GM21529 (cell line): ENCODE data around the gene CANT1.
"Not testable (repeated sequence)": the region's sequence is repeated elsewhere in the genome, so short reads cannot be mapped to it uniquely, and the experiment has no call there.

Source experiments
- ATAC-seq: cut with Tn5 transposase; IDR thresholded peaks from one replicate; pipeline ENCODE4 v1.9.1; 2021; ENCODE audit not compliant: unreplicated experiment

Gene CANT1

GRCh38 chr17:79028496-79029326, 19.1 kb upstream of the CANT1 start:
- no peak for ATAC-seq

GRCh38 chr17:79027925-79028491, 18.4 kb upstream of the CANT1 start:
- no peak for ATAC-seq

- no peak for ATAC-seq
Observed at GRCh38 chr17:79027274-79027924, 17.8 kb upstream of the CANT1 start.

- ATAC-seq: no peak
Observed at GRCh38 chr17:79026376-79027273, 17.1 kb upstream of the CANT1 start.

GRCh38 chr17:79024901-79025737, 15.6 kb upstream of the CANT1 start:
- ATAC-seq: no peak

- ATAC-seq: no peak
Observed at GRCh38 chr17:79023886-79024771, 14.6 kb upstream of the CANT1 start, which contains the start of gene C1QTNF1. Gene C1QTNF1, plus strand, starts transcription at chr17:79024169. Its CDS starts 19,800 bp downstream, at chr17:79043969.

GRCh38 chr17:79023180-79023705, 13.7 kb upstream of the CANT1 start:
- ATAC-seq: no peak

- no peak for ATAC-seq
Observed at GRCh38 chr17:79022507-79022991, 13.0 kb upstream of the CANT1 start.

- ATAC-seq: not testable (repeated sequence)
Observed at GRCh38 chr17:79021929-79022328, 12.4 kb upstream of the CANT1 start.

GRCh38 chr17:79020631-79021301, 11.2 kb upstream of the CANT1 start:
- ATAC-seq: no peak

- no peak for ATAC-seq
Observed at GRCh38 chr17:79019632-79020584, 10.3 kb upstream of the CANT1 start.

GRCh38 chr17:79019261-79019631, 9.7 kb upstream of the CANT1 start:
- ATAC-seq: no peak

- no peak for ATAC-seq
Observed at GRCh38 chr17:79018370-79018695, 8.8 kb upstream of the CANT1 start.

GRCh38 chr17:79017546-79018369, 8.2 kb upstream of the CANT1 start:
- ATAC-seq: no peak

GRCh38 chr17:79014158-79014758, 4.7 kb upstream of the CANT1 start:
- ATAC-seq: no peak

- no peak for ATAC-seq
Observed at GRCh38 chr17:79012563-79013134, 3.1 kb upstream of the CANT1 start.
